HEK293T (cell line): ENCODE measurements around the gene DOK7.

Experiments used
- CTCF ChIA-PET: fragments of 350-600 bp; formaldehyde crosslinking; extraction: SDS; loops from one replicate; lab custom pipeline; 2021; ENCODE audit warnings: antibody characterized with exemption, inconsistent platforms; lab: Yijun Ruan, JAX
- POLR2A ChIA-PET: fragments of 350-600 bp; formaldehyde crosslinking; extraction: SDS; loops from one replicate; lab custom pipeline; 2020; ENCODE audit warnings: antibody characterized with exemption, inconsistent platforms; lab: Yijun Ruan, JAX
- DNase-seq: peaks from one replicate; pipeline ENCODE4 v3.0.0; 2012; ENCODE audit warnings: mixed read lengths; ENCODE audit errors: extremely low spot score
- ARNT ChIP-seq: fragments of 450-650 bp; IDR thresholded peaks from 2 replicates; pipeline ENCODE4 v1.6.1; 2017; ENCODE audit warnings: mild to moderate bottlenecking
- BHLHE40 ChIP-seq: fragments of 450-650 bp; IDR thresholded peaks from 2 replicates; pipeline ENCODE4 v1.6.1; 2016; ENCODE audit warnings: mild to moderate bottlenecking, moderate library complexity, borderline replicate concordance
- CTBP1 ChIP-seq: fragments of 450-650 bp; IDR thresholded peaks from 2 replicates; pipeline ENCODE4 v1.6.1; 2016; ENCODE audit warnings: borderline replicate concordance
- ELF4 ChIP-seq: fragments of 450-650 bp; IDR thresholded peaks from 2 replicates; pipeline ENCODE4 v1.6.1; 2017; ENCODE audit warnings: antibody characterized with exemption
- FOXA1 ChIP-seq: fragments of 450-650 bp; IDR thresholded peaks from 2 replicates; pipeline ENCODE4 v1.6.1; 2016; ENCODE audit warnings: mild to moderate bottlenecking
- FOXK2 ChIP-seq: fragments of 450-650 bp; IDR thresholded peaks from 2 replicates; pipeline ENCODE4 v1.6.1; 2016; ENCODE audit warnings: mild to moderate bottlenecking
- FOXM1 ChIP-seq: fragments of 450-650 bp; IDR thresholded peaks from 2 replicates; pipeline ENCODE4 v1.6.1; 2017; ENCODE audit warnings: mild to moderate bottlenecking, borderline replicate concordance
- HDGF ChIP-seq: fragments of 450-650 bp; IDR thresholded peaks from 2 replicates; pipeline ENCODE4 v1.6.1; 2017; ENCODE audit warnings: antibody characterized with exemption, borderline replicate concordance
- L3MBTL2 ChIP-seq: fragments of 450-650 bp; conservative IDR thresholded peaks from 2 replicates; pipeline ENCODE4 v1.6.1; 2016; ENCODE audit warnings: mild to moderate bottlenecking
- LEF1 ChIP-seq: fragments of 450-650 bp; IDR thresholded peaks from 2 replicates; pipeline ENCODE4 v1.6.1; 2017; ENCODE audit warnings: mild to moderate bottlenecking, borderline replicate concordance
- NFRKB ChIP-seq: fragments of 450-650 bp; IDR thresholded peaks from 2 replicates; pipeline ENCODE4 v1.6.1; 2016; ENCODE audit warnings: mild to moderate bottlenecking, moderate library complexity
- PKNOX1 ChIP-seq: fragments of 450-650 bp; IDR thresholded peaks from 2 replicates; pipeline ENCODE4 v1.6.1; 2016
- SP1 ChIP-seq: fragments of 450-650 bp; IDR thresholded peaks from 2 replicates; pipeline ENCODE4 v1.6.1; 2017
- SUZ12 ChIP-seq: fragments of 450-650 bp; IDR thresholded peaks from 2 replicates; pipeline ENCODE4 v1.6.1; 2016; ENCODE audit warnings: mild to moderate bottlenecking
- TARDBP ChIP-seq: fragments of 450-650 bp; IDR thresholded peaks from 2 replicates; pipeline ENCODE4 v1.6.1; 2016
- ZNF384 ChIP-seq: fragments of 450-650 bp; IDR thresholded peaks from 2 replicates; pipeline ENCODE4 v1.6.1; 2016

Gene DOK7

DNA sequence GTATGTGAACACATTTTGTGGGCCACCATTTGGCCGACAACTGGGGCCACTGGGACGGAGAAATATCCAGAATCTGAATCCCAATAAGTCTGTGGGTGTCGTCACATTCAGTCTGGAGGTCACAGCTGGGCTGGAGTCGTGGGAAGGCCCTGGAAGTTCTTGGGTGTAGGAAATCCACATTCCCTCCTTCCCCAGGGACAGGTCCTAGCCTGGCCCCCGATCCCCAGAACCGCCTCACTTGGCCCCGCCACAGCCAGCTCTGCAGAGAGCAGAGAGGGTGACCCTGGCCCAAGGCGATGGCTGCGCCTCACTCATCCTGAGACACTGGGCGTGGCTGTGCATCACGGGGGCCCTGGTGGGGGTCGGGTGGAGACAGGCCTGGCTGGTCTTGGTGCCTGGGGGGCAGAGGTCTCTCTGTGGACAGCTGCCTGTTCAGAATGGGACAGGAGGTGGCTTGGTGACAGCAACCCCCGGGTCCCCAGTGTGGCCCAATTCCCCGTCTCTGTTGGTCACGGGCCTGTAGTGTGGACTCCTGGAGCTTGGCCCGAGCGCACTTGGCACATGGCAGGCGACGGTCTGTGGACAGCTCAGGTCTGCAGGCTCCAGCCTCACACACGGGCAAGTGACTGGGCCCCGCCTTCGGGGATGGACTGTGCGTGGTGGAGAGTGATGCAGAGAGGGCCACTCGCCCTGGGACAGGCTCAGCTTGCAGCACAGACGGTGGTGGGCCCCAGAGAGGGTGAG lies 16.4 kb downstream of the DOK7 start:
- ChIA-PET POLR2A (no interaction called here), CTCF (interaction anchor here (0.5 to 2.6 kb wide), 11 partner anchors 8 to 703 kb away, joined by 3 to 17 read pairs (median 4); no protein-coding TSS in a partner anchor)
- no peak for DNase-seq
- no peak for TF ChIP-seq TARDBP
- no peak for TF ChIP-seq ELF4
- TF ChIP-seq ZNF384: no peak
- TF ChIP-seq SP1: no peak
- no peak for TF ChIP-seq FOXA1
- no peak for TF ChIP-seq LEF1
- no peak for TF ChIP-seq NFRKB
- no peak for TF ChIP-seq FOXK2
- TF ChIP-seq SUZ12: no peak
- TF ChIP-seq BHLHE40: no peak
- no peak for TF ChIP-seq ARNT
- TF ChIP-seq FOXM1: no peak
- TF ChIP-seq CTBP1: no peak
- TF ChIP-seq L3MBTL2: no peak
- no peak for TF ChIP-seq HDGF
- TF ChIP-seq PKNOX1: no peak

GRCh38 chr4:3480528-3481112 lies 17.5 kb downstream of the DOK7 start:
- DNase-seq: peak; percentile 91
- POLR2A ChIA-PET: no interaction called here
- CTCF ChIA-PET: interaction anchor here (0.6 to 2.6 kb wide), 25 partner anchors 9 to 702 kb away, joined by 3 to 17 read pairs (median 3); partner anchors contain the start of gene HGFAC
- TF ChIP-seq TARDBP: no peak
- no peak for TF ChIP-seq FOXM1
- TF ChIP-seq NFRKB: no peak
- no peak for TF ChIP-seq PKNOX1
- TF ChIP-seq FOXA1: no peak
- TF ChIP-seq CTBP1: no peak
- no peak for TF ChIP-seq LEF1
- no peak for TF ChIP-seq SUZ12
- no peak for TF ChIP-seq BHLHE40
- TF ChIP-seq HDGF: no peak
- TF ChIP-seq L3MBTL2: no peak
- no peak for TF ChIP-seq ELF4
- no peak for TF ChIP-seq FOXK2
- no peak for TF ChIP-seq SP1
- no peak for TF ChIP-seq ZNF384
- no peak for TF ChIP-seq ARNT

GRCh38 chr4:3481113-3481531 lies 18.0 kb downstream of the DOK7 start:
- TF ChIP-seq ELF4: no peak
- TF ChIP-seq SUZ12: no peak
- TF ChIP-seq ZNF384: no peak
- no peak for TF ChIP-seq PKNOX1
- TF ChIP-seq SP1: no peak
- TF ChIP-seq NFRKB: no peak
- no peak for TF ChIP-seq LEF1
- TF ChIP-seq FOXM1: no peak
- no peak for TF ChIP-seq ARNT
- TF ChIP-seq TARDBP: no peak
- TF ChIP-seq BHLHE40: no peak
- TF ChIP-seq FOXA1: no peak
- no peak for TF ChIP-seq CTBP1
- no peak for TF ChIP-seq HDGF
- TF ChIP-seq FOXK2: no peak
- TF ChIP-seq L3MBTL2: no peak
- POLR2A ChIA-PET: no interaction called here

GRCh38 chr4:3481783-3482393 lies 18.8 kb downstream of the DOK7 start:
- CTCF ChIA-PET: interaction anchor here (0.9 to 2.6 kb wide), 6 partner anchors 12 to 301 kb away, joined by 3 to 17 read pairs (median 5); partner anchors contain the start of gene HGFAC
- POLR2A ChIA-PET: no interaction called here
- no peak for TF ChIP-seq NFRKB
- TF ChIP-seq CTBP1: no peak
- TF ChIP-seq FOXK2: no peak
- TF ChIP-seq ARNT: no peak
- TF ChIP-seq SUZ12: no peak
- no peak for TF ChIP-seq FOXM1
- no peak for DNase-seq

More at GRCh38 chr4:3481113-3481531, 18.0 kb downstream of the DOK7 start:
- DNase-seq: no peak
- CTCF ChIA-PET: interaction anchor here (0.6 to 2.6 kb wide), 23 partner anchors 10 to 702 kb away, joined by 3 to 17 read pairs (median 3); partner anchors contain the start of gene HGFAC

GRCh38 chr4:3482707-3483106 lies 19.6 kb downstream of the DOK7 start:
- TF ChIP-seq PKNOX1: no peak
- no peak for TF ChIP-seq FOXK2
- TF ChIP-seq L3MBTL2: no peak
- TF ChIP-seq FOXM1: no peak
- no peak for TF ChIP-seq TARDBP
- TF ChIP-seq LEF1: no peak
- TF ChIP-seq HDGF: no peak
- TF ChIP-seq ELF4: no peak
- DNase-seq: no peak
- CTCF ChIA-PET: no interaction called here
- POLR2A ChIA-PET: no interaction called here
